Activated CD4-positive, alpha-beta memory T cell treated with anti-CD3 and anti-CD28 coated beads, Interleukin-2, amount 10 ng/mL, durations not matched to agents 7 days and 5 days (primary cell): ENCODE data around the gene MATCAP1. TPM values are rescaled to one million over a fixed set of nuclear protein-coding genes. Genes with fewer than 3 reads are reported as not detected.

ENCODE experiments used
- CTCF ChIA-PET: fragments of 350-600 bp; sonication (Branson Sonifier 250); formaldehyde crosslinking; loops from one replicate; lab custom pipeline; 2021; ENCODE audit warnings: antibody characterized with exemption, inconsistent platforms; lab: Charles Lee
- POLR2A ChIA-PET: fragments of 350-600 bp; sonication (Branson Sonifier 250); formaldehyde crosslinking; loops from one replicate; lab custom pipeline; 2021; ENCODE audit warnings: antibody characterized with exemption; lab: Charles Lee
- DNase-seq: peaks from one replicate; pipeline ENCODE4 v3.0.0-alpha.2; 2020
- H3K27ac Mint-ChIP-seq: one replicate; pipeline ENCODE4 v1.8.0; 2021; ENCODE audit warnings: mild to moderate bottlenecking, mixed read lengths
- H3K27me3 Mint-ChIP-seq: one replicate; pipeline ENCODE4 v1.8.0; 2021; ENCODE audit warnings: mixed read lengths
- H3K36me3 Mint-ChIP-seq: one replicate; pipeline ENCODE4 v1.8.0; 2021; ENCODE audit warnings: low read depth, mixed read lengths
- H3K4me1 Mint-ChIP-seq: one replicate; pipeline ENCODE4 v1.8.0; 2021; ENCODE audit warnings: mixed read lengths
- H3K4me3 Mint-ChIP-seq: one replicate; pipeline ENCODE4 v1.8.0; 2021; ENCODE audit warnings: mild to moderate bottlenecking, mixed read lengths
- H3K9me3 Mint-ChIP-seq: one replicate; pipeline ENCODE4 v1.8.0; 2021; ENCODE audit warnings: mixed read lengths
- total RNA-seq, 2 experiments: library from RNA; stranded (reverse); gene quantifications; one replicate each; pipeline ENCODE4 v1.2.3, GENCODE V29; 2021

The MATCAP1 gene
- 10 to 100 TPM; 63.9 to 70.9 TPM for total RNA-seq

DNA sequence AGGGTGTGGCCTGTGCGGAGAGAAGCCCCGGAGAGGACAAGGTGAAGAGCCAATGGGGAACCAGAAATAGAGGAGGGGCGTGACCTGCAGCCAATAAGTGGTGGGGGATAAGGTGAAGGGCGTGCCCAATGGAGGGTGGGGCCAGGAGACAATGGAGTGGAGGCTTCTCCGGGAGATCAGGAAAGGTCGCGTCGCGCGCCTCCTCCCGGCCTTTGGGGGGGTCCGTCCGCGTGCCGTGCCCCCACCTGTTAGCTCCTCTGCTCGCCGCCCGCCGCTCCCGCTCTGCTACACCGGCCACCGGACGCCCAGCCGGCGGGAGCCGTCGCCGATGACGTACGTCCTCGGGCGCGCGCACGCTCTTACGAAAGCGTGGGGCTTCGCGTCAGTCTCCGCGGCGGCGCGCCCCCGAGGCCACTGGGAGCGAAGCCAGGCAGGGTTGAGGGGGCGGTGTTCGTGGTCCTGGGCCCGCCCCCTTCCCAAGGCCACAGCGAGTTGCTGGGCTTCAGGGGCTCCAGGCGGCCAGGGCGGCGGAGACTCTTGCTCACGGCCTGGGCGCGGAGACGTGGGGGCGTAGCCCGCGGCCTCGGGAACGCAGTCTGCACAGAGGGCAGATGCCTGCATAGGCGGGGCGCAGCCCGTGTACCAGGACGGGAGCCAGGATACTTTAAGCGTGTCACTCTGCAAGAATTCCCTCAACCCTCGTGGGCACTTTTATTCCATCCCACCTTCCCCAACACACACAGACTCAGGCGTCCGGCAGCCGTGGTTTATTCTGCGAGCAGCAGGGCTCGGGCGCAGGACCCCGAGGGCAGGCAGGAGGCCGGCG lies at the start of gene MATCAP1:
TSS of gene MATCAP1 (minus strand) at position 337 of the 826 bp plus-strand sequence. CDS start 3,353 bp downstream, outside the sequence.
- POLR2A ChIA-PET, result interaction anchor here (0.5 to 6.6 kb wide), 10 partner anchors 12 to 635 kb away, joined by 3 to 59 read pairs (median 6); partner anchors contain the start of genes FBXL8, FHOD1, NOL3 and SLC9A5
- H3K27ac Mint-ChIP-seq, result no peak within 1 kb of the TSS
- peaks cover 10% of the 10 kb centered on the region for H3K27me3 Mint-ChIP-seq
- peak within 1 kb of the TSS; percentile 78 for H3K4me3 Mint-ChIP-seq
- peaks cover 24% of the 10 kb centered on the region for H3K4me1 Mint-ChIP-seq
- DNase-seq, result peak; percentile 96
- no peaks in the 10 kb centered on the region for H3K9me3 Mint-ChIP-seq
- H3K36me3 Mint-ChIP-seq, result peaks cover 5% of the 10 kb centered on the region
- CTCF ChIA-PET, result interaction anchor here (1.4 to 4.2 kb wide), 13 partner anchors 13 to 230 kb away, joined by 3 to 56 read pairs (median 6); partner anchors contain the start of genes FBXL8, FHOD1, HSF4 and NOL3

GRCh38 chr16:67230809-67231660 lies 47.3 kb upstream of the MATCAP1 start:
- ChIA-PET POLR2A (interaction anchor here (0.5 to 11.1 kb wide), 2 partner anchors 15 to 36 kb away, joined by 3 to 97 read pairs; partner anchors contain the start of genes FHOD1 and SLC9A5), CTCF (no interaction called here)

GRCh38 chr16:67229906-67230808 lies 46.4 kb upstream of the MATCAP1 start:
- H3K27ac Mint-ChIP-seq, result no peak overlapping the region
- H3K27me3 Mint-ChIP-seq, result no peaks in the 10 kb centered on the region
- H3K9me3 Mint-ChIP-seq, result no peaks in the 10 kb centered on the region
- no peak overlapping the region for H3K4me3 Mint-ChIP-seq
- no peak for DNase-seq
- H3K36me3 Mint-ChIP-seq, result peaks cover 65% of the 10 kb centered on the region
- CTCF ChIA-PET, result no interaction called here
- POLR2A ChIA-PET, result interaction anchor here (11.1 kb wide), 1 partner anchor 16 kb away, joined by 97 read pairs; the partner anchor contains the start of genes FHOD1 and SLC9A5
- H3K4me1 Mint-ChIP-seq, result peaks cover 38% of the 10 kb centered on the region

More at GRCh38 chr16:67230809-67231660, 47.3 kb upstream of the MATCAP1 start:
- Mint-ChIP-seq H3K27me3 (no peaks in the 10 kb centered on the region), H3K36me3 (peaks cover 71% of the 10 kb centered on the region), H3K4me3 (no peak overlapping the region), H3K27ac (no peak overlapping the region), H3K4me1 (peaks cover 35% of the 10 kb centered on the region), H3K9me3 (no peaks in the 10 kb centered on the region)
- no peak for DNase-seq

- Mint-ChIP-seq H3K27me3 (no peaks in the 10 kb centered on the region), H3K4me1 (peaks cover 51% of the 10 kb centered on the region), H3K27ac (no peak overlapping the region), H3K36me3 (peaks cover 57% of the 10 kb centered on the region), H3K4me3 (peak overlapping the region; percentile 47), H3K9me3 (no peaks in the 10 kb centered on the region)
- DNase-seq, result no peak
- POLR2A ChIA-PET, result interaction anchor here (4.8 kb wide), 1 partner anchor 13 kb away, joined by 187 read pairs; the partner anchor contains the start of genes FHOD1 and SLC9A5
- CTCF ChIA-PET, result interaction anchor here (6.2 kb wide), 1 partner anchor 17 kb away, joined by 58 read pairs; the partner anchor contains the start of gene FHOD1
Measured at GRCh38 chr16:67228905-67229304, 45.1 kb upstream of the MATCAP1 start.

DNA sequence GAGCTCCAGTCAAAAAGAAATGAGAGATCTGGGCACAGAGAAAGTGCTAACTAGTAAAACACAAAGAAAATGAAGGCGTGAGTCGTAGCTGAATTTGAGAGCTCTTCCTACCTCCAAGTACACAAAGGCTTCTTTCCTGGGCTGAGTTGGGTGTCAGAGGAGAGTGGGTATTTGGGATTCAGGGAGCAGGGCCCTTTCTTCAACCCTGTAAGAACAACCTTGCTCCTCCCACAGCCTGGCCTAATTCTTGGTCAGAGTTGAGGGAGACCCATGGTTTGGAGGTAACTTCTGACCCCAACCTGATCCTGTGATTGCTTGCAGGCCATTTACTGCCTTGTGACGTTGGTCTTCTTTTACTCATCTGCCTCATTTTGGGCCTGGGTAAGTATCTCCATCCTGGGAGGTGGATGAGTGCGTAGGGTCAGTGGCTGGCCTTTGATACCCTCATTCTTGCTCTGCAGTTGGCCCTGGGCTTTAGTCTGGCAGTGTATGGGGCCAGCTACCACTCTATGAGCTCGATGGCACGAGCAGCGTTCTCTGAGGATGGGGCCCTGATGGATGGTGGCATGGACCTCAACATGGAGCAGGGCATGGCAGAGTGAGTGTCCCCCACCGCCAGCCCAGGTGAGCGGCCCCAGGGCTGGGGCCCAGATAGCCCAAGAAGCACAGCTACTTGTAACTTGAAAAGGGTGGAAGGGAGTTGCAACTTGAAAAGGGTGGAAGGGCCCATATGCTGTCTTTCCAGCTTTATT lies 44.4 kb upstream of the MATCAP1 start:
- POLR2A ChIA-PET, result interaction anchor here (1.0 to 4.8 kb wide), 4 partner anchors 13 to 69 kb away, joined by 4 to 187 read pairs (median 14); partner anchors contain the start of genes FHOD1 and SLC9A5
- peak overlapping the region; percentile 97 for H3K27ac Mint-ChIP-seq
- no peak for DNase-seq
- H3K9me3 Mint-ChIP-seq, result no peaks in the 10 kb centered on the region
- peaks cover 57% of the 10 kb centered on the region for H3K4me1 Mint-ChIP-seq
- H3K4me3 Mint-ChIP-seq, result peak overlapping the region; percentile 100
- H3K27me3 Mint-ChIP-seq, result no peaks in the 10 kb centered on the region
- peaks cover 52% of the 10 kb centered on the region for H3K36me3 Mint-ChIP-seq
- CTCF ChIA-PET, result interaction anchor here (0.7 to 6.2 kb wide), 10 partner anchors 8 to 200 kb away, joined by 3 to 58 read pairs (median 8); partner anchors contain the start of genes FBXL8, FHOD1, PLEKHG4 and TRADD

- no peaks in the 10 kb centered on the region for H3K27me3 Mint-ChIP-seq
- H3K9me3 Mint-ChIP-seq, result no peaks in the 10 kb centered on the region
- peak overlapping the region; percentile 97 for H3K27ac Mint-ChIP-seq
- DNase-seq, result no peak
- peak overlapping the region; percentile 100 for H3K4me3 Mint-ChIP-seq
- CTCF ChIA-PET, result interaction anchor here (0.7 to 6.2 kb wide), 13 partner anchors 8 to 214 kb away, joined by 3 to 58 read pairs (median 5); partner anchors contain the start of genes FBXL8, FHOD1, PLEKHG4 and TRADD
- H3K36me3 Mint-ChIP-seq, result peaks cover 48% of the 10 kb centered on the region
- POLR2A ChIA-PET, result interaction anchor here (1.0 to 4.8 kb wide), 13 partner anchors 12 to 254 kb away, joined by 3 to 187 read pairs (median 5); partner anchors contain the start of genes ATP6V0D1, E2F4, FHOD1 and MATCAP1
- peaks cover 61% of the 10 kb centered on the region for H3K4me1 Mint-ChIP-seq
Measured at GRCh38 chr16:67227567-67227921, 43.8 kb upstream of the MATCAP1 start.

DNA sequence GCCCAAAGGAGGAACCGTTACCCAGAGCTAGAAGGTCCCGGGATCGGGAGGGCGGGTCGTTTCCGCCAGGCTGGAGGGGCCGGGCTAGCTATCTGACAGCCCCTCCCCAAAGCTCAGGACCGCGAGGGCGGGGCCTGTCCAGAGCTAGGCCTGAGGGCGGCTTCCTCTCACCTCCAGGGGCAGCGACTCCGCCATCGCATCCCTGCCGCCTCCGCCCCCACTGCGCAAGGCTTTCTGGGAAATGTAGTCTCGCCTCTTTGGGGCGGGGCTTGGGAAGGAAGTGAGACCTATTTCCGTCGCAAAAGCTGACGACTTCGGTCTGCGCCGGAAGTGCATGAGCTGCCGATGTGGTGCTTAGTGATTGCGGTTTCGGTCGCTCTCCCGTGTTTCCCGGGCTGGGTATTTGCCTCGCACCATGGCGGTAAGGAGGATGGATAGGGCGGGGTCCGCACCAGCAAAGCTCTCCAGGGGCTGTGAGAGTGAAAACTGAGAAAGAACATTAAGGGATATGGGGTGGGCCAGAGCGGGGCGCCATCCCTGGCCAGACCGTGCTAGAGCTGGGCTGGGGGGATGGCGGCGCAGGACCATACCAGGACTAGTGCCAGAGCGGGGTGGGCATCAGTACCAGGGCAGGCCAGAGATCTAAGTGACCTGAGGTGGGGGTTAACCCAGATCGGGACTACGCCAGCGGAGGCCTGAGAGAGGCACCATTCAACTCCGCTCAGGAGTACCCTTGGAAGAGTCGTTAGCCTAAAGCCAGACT lies 43.2 kb upstream of the MATCAP1 start, which contains the start of gene TMEM208:
TSS of gene TMEM208 (plus strand) at position 327 of the 763 bp plus-strand sequence. CDS start at position 416, 89 bp downstream.
- Mint-ChIP-seq H3K36me3 (peaks cover 45% of the 10 kb centered on the region), H3K4me1 (peaks cover 61% of the 10 kb centered on the region), H3K9me3 (no peaks in the 10 kb centered on the region), H3K4me3 (peak within 1 kb of the TSS; percentile 100), H3K27me3 (no peaks in the 10 kb centered on the region), H3K27ac (peak within 1 kb of the TSS; percentile 97)
- ChIA-PET POLR2A (interaction anchor here (0.7 to 4.8 kb wide), 16 partner anchors 11 to 254 kb away, joined by 3 to 187 read pairs (median 4); partner anchors contain the start of genes ATP6V0D1, E2F4, FHOD1 and MATCAP1), CTCF (interaction anchor here (0.7 to 6.2 kb wide), 21 partner anchors 9 to 273 kb away, joined by 3 to 58 read pairs (median 4); partner anchors contain the start of genes FBXL8, FHOD1, PLEKHG4 and TRADD)
- DNase-seq, result peak; percentile 99

- no peaks in the 10 kb centered on the region for H3K27me3 Mint-ChIP-seq
- H3K36me3 Mint-ChIP-seq, result peaks cover 39% of the 10 kb centered on the region
- peak overlapping the region; percentile 100 for H3K4me3 Mint-ChIP-seq
- H3K27ac Mint-ChIP-seq, result peak overlapping the region; percentile 97
- POLR2A ChIA-PET, result interaction anchor here (0.7 to 4.8 kb wide), 15 partner anchors 11 to 255 kb away, joined by 3 to 187 read pairs (median 4); partner anchors contain the start of genes ATP6V0D1, E2F4, FHOD1 and MATCAP1
- H3K9me3 Mint-ChIP-seq, result no peaks in the 10 kb centered on the region
- DNase-seq, result no peak
- CTCF ChIA-PET, result interaction anchor here (0.8 to 6.2 kb wide), 17 partner anchors 10 to 272 kb away, joined by 3 to 58 read pairs (median 5); partner anchors contain the start of genes FBXL8, FHOD1, PLEKHG4 and TRADD
- H3K4me1 Mint-ChIP-seq, result peaks cover 61% of the 10 kb centered on the region
Measured at GRCh38 chr16:67226295-67226803, 42.6 kb upstream of the MATCAP1 start.

DNA sequence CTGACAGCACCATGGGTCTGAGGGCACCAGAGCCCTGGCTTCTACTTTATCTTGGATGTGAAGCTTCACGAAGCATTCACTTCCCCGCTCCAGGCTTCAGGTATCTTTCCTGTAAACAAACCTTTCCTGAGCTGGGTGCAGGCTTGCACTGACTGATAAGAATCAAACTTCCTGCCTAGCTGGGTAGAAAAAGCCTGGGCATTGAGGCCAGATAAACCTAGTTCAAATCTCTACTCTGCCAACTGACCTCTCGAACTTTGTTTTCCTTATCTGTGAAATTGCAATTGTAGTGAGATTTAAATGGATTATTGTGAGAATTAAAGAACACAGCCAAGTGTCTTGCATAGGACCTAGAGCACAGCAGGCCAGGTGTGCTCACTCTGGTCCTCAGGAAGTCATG lies 40.2 kb upstream of the MATCAP1 start:
- Mint-ChIP-seq H3K4me1 (peaks cover 57% of the 10 kb centered on the region), H3K36me3 (peaks cover 15% of the 10 kb centered on the region), H3K4me3 (no peak overlapping the region), H3K9me3 (no peaks in the 10 kb centered on the region), H3K27ac (peak overlapping the region; percentile 67), H3K27me3 (no peaks in the 10 kb centered on the region)
- DNase-seq, result no peak
- ChIA-PET CTCF (interaction anchor here (1.8 to 6.2 kb wide), 2 partner anchors 22 to 176 kb away, joined by 4 to 58 read pairs; partner anchors contain the start of gene FHOD1), POLR2A (interaction anchor here (0.6 to 1.7 kb wide), 4 partner anchors 13 to 241 kb away, joined by 3 to 5 read pairs (median 3); partner anchors contain the start of gene FHOD1)
